BLaER1 treated with 17β-estradiol and CSF1 and Interleukin-3, amounts not matched to agents 10 nM and 100 nM (cell line): ENCODE data around the gene GNB1L.

Experiments
- H3K27ac ChIP-seq, 11 experiments: shearing (Covaris generic); formaldehyde crosslinking; 2 replicates each; pipeline ENCODE4 v1.8.1; 2022
- H3K27me3 ChIP-seq, 11 experiments: shearing (Covaris generic); formaldehyde crosslinking; 2 replicates each; pipeline ENCODE4 v1.8.1; 2022
- H3K36me3 ChIP-seq, 11 experiments: shearing (Covaris generic); formaldehyde crosslinking; 2 replicates each; pipeline ENCODE4 v1.8.1; 2022
- H3K4me1 ChIP-seq, 10 experiments: shearing (Covaris generic); formaldehyde crosslinking; 2 replicates each; pipeline ENCODE4 v1.8.1; 2022
- H3K4me2 ChIP-seq, 11 experiments: shearing (Covaris generic); formaldehyde crosslinking; 2 replicates each; pipeline ENCODE4 v1.8.1; 2022
- H3K4me3 ChIP-seq, 10 experiments: shearing (Covaris generic); formaldehyde crosslinking; 2 replicates each; pipeline ENCODE4 v1.8.1; 2022
- H3K9ac ChIP-seq, 11 experiments: shearing (Covaris generic); formaldehyde crosslinking; 2 replicates each; pipeline ENCODE4 v1.8.1; 2022
- H3K9me3 ChIP-seq, 11 experiments: shearing (Covaris generic); formaldehyde crosslinking; replicated peaks in 1 of 11; 2 replicates each; pipeline ENCODE4 v1.8.1; 2022
- H4K20me1 ChIP-seq, 11 experiments: shearing (Covaris generic); formaldehyde crosslinking; 2 replicates each; pipeline ENCODE4 v1.8.1; 2022
- Cebpa-rat ChIP-seq, 11 experiments: shearing (Covaris generic); IDR thresholded peaks; 2 replicates each; pipeline ENCODE4 v1.8.1; 2022

Gene GNB1L

GRCh38 chr22:19738664-19739447 lies 115.8 kb downstream of the GNB1L start:
- Histone ChIP-seq H3K27me3 (no peaks in the 10 kb centered on the region), H3K4me2 (no peak overlapping the region), H4K20me1 (peaks cover 0 to 47% (median 0%) of the 10 kb centered on the region in 11 experiments; a peak in 4 of 22 replicates), H3K4me3 (no peak overlapping the region), H3K27ac (no peak overlapping the region), H3K36me3 (no peaks in the 10 kb centered on the region), H3K4me1 (peaks cover 0 to 8% (median 5%) of the 10 kb centered on the region in 10 experiments; a peak in 9 of 20 replicates), H3K9me3 (no peaks in the 10 kb centered on the region), H3K9ac (no peak overlapping the region)
- no peak for TF ChIP-seq Cebpa-rat (IDR thresholded peaks at IDR 0.05)

GRCh38 chr22:19737846-19738663 lies 116.6 kb downstream of the GNB1L start:
- Histone ChIP-seq H3K4me2 (no peak overlapping the region), H3K36me3 (no peaks in the 10 kb centered on the region), H3K4me1 (peaks cover 0 to 7% (median 5%) of the 10 kb centered on the region in 10 experiments; a peak in 9 of 20 replicates), H4K20me1 (peaks cover 0 to 46% (median 0%) of the 10 kb centered on the region in 11 experiments; a peak in 4 of 22 replicates), H3K4me3 (no peak overlapping the region), H3K27me3 (no peaks in the 10 kb centered on the region), H3K27ac (no peak overlapping the region), H3K9me3 (no peaks in the 10 kb centered on the region), H3K9ac (no peak overlapping the region)
- no peak for TF ChIP-seq Cebpa-rat (IDR thresholded peaks at IDR 0.05)

GRCh38 chr22:19735665-19736510 lies 118.8 kb downstream of the GNB1L start:
- peaks cover 0 to 5% (median 0%) of the 10 kb centered on the region in 10 experiments; a peak in 5 of 20 replicates for H3K4me1 ChIP-seq
- no peak overlapping the region for H3K4me3 ChIP-seq
- H3K9me3 ChIP-seq = no peaks in the 10 kb centered on the region
- H3K9ac ChIP-seq = no peak overlapping the region
- H3K27ac ChIP-seq = no peak overlapping the region
- H3K27me3 ChIP-seq = no peaks in the 10 kb centered on the region
- H3K4me2 ChIP-seq = no peak overlapping the region
- no peak for TF ChIP-seq Cebpa-rat (IDR thresholded peaks at IDR 0.05)
- H4K20me1 ChIP-seq = peaks cover 0 to 49% (median 0%) of the 10 kb centered on the region in 11 experiments; a peak in 3 of 22 replicates
- no peaks in the 10 kb centered on the region for H3K36me3 ChIP-seq

- TF ChIP-seq Cebpa-rat (IDR thresholded peaks at IDR 0.05) = no peak
- Histone ChIP-seq H3K36me3 (no peaks in the 10 kb centered on the region), H3K9me3 (no peaks in the 10 kb centered on the region), H3K4me3 (no peak overlapping the region), H3K27me3 (no peaks in the 10 kb centered on the region), H3K4me1 (peaks cover 0 to 12% (median 2%) of the 10 kb centered on the region in 10 experiments; a peak in 6 of 20 replicates), H3K4me2 (no peak overlapping the region), H3K9ac (no peak overlapping the region), H3K27ac (no peak overlapping the region), H4K20me1 (peaks cover 0 to 39% (median 0%) of the 10 kb centered on the region in 11 experiments; a peak in 3 of 22 replicates)
Measured at GRCh38 chr22:19734837-19735382, 119.8 kb downstream of the GNB1L start.

GRCh38 chr22:19734163-19734562 lies 120.5 kb downstream of the GNB1L start:
- Histone ChIP-seq H3K9ac (no peak overlapping the region), H4K20me1 (peaks cover 0 to 36% (median 0%) of the 10 kb centered on the region in 11 experiments; a peak in 4 of 22 replicates), H3K27ac (no peak overlapping the region), H3K36me3 (no peaks in the 10 kb centered on the region), H3K4me3 (no peak overlapping the region), H3K9me3 (no peaks in the 10 kb centered on the region), H3K4me1 (peaks cover 0 to 12% (median 2%) of the 10 kb centered on the region in 10 experiments; a peak in 6 of 20 replicates), H3K27me3 (no peaks in the 10 kb centered on the region), H3K4me2 (no peak overlapping the region)
- no peak for TF ChIP-seq Cebpa-rat (IDR thresholded peaks at IDR 0.05)

- H3K4me3 ChIP-seq = no peak overlapping the region
- peaks cover 0 to 36% (median 0%) of the 10 kb centered on the region in 11 experiments; a peak in 4 of 22 replicates for H4K20me1 ChIP-seq
- H3K9me3 ChIP-seq = no peaks in the 10 kb centered on the region
- no peak overlapping the region for H3K4me2 ChIP-seq
- peaks cover 0 to 2% (median 0%) of the 10 kb centered on the region in 11 experiments; a peak in 1 of 22 replicates for H3K27me3 ChIP-seq
- no peak for TF ChIP-seq Cebpa-rat (IDR thresholded peaks at IDR 0.05)
- H3K9ac ChIP-seq = no peak overlapping the region
- H3K27ac ChIP-seq = no peak overlapping the region
- H3K4me1 ChIP-seq = peaks cover 0 to 14% (median 2%) of the 10 kb centered on the region in 10 experiments; a peak in 6 of 20 replicates
- H3K36me3 ChIP-seq = no peaks in the 10 kb centered on the region
Measured at GRCh38 chr22:19733755-19734154, 120.9 kb downstream of the GNB1L start.
